HL-60 (cell line): ENCODE data around the gene RBM27.

Experiments used
- DNase-seq, 2 experiments: peaks; one replicate each; pipeline ENCODE4 v3.0.0-alpha.2; 2010 to 2020; ENCODE audit warnings: low read depth in 1 of 2, low spot score in 1 of 2
- H3K27ac ChIP-seq: fragments of 250-450 bp; sonication (Bioruptor Pico); replicated peaks from 2 replicates; pipeline ENCODE4 v1.5.1; 2020; ENCODE audit warnings: mild to moderate bottlenecking, moderate library complexity
- H3K27me3 ChIP-seq: fragments of 250-450 bp; sonication (Bioruptor Pico); 2 replicates; pipeline ENCODE4 v1.5.1; 2021; ENCODE audit warnings: mild to moderate bottlenecking, moderate library complexity; ENCODE audit not compliant: insufficient read depth, poor library complexity, severe bottlenecking
- H3K4me3 ChIP-seq: replicated peaks from 2 replicates; pipeline ENCODE4 v1.5.1; 2011; ENCODE audit warnings: mild to moderate bottlenecking, control low read depth, low read length; ENCODE audit not compliant: insufficient read depth
- CTCF ChIP-seq: IDR thresholded peaks from one replicate; pipeline ENCODE4 v1.5.1; 2011; ENCODE audit warnings: low read length, control low read depth, inconsistent platforms; ENCODE audit not compliant: insufficient read depth
- GABPA ChIP-seq: IDR thresholded peaks from 2 replicates; pipeline ENCODE4 v1.6.1; 2012; ENCODE audit warnings: low read depth
- POLR2AphosphoS5 ChIP-seq: IDR thresholded peaks from 2 replicates; pipeline ENCODE4 v1.6.1; 2012; ENCODE audit warnings: low read depth
- SPI1 ChIP-seq: IDR thresholded peaks from 2 replicates; pipeline ENCODE4 v1.6.1; 2012; ENCODE audit warnings: low read depth, mild to moderate bottlenecking, borderline replicate concordance
- TF ChIP-seq, protein P1 (sequence below): IDR thresholded peaks from 2 replicates; pipeline ENCODE4 v1.6.1; 2012; ENCODE audit warnings: low read depth; ENCODE audit not compliant: insufficient replicate concordance

The RBM27 gene

DNA sequence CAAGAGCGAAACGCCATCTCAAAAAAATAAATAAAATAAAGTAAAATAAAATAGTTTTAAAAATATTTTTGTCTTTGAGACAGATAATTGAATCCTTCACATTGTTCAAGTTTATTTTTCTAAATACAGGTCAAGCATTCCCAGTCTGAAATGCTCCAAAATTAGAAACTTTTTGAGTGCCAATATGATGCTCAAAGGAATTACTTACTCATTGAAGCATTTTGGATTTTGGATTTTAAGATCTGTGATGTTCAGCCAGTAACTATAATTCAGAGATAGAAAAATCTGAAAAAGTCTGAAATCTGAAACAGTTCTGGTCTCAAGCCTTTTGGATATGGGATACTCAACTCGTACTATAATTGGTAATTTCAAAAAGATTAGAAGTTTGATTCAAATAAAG, 39.8 kb downstream of the RBM27 start:
- no peaks in the 10 kb centered on the region for H3K27me3 ChIP-seq
- H3K27ac ChIP-seq, result no peak overlapping the region
- no peak for DNase-seq
- H3K4me3 ChIP-seq, result no peak overlapping the region
- TF ChIP-seq SPI1, result no peak
- TF ChIP-seq CTCF, result no peak
- TF ChIP-seq, protein P1, sequence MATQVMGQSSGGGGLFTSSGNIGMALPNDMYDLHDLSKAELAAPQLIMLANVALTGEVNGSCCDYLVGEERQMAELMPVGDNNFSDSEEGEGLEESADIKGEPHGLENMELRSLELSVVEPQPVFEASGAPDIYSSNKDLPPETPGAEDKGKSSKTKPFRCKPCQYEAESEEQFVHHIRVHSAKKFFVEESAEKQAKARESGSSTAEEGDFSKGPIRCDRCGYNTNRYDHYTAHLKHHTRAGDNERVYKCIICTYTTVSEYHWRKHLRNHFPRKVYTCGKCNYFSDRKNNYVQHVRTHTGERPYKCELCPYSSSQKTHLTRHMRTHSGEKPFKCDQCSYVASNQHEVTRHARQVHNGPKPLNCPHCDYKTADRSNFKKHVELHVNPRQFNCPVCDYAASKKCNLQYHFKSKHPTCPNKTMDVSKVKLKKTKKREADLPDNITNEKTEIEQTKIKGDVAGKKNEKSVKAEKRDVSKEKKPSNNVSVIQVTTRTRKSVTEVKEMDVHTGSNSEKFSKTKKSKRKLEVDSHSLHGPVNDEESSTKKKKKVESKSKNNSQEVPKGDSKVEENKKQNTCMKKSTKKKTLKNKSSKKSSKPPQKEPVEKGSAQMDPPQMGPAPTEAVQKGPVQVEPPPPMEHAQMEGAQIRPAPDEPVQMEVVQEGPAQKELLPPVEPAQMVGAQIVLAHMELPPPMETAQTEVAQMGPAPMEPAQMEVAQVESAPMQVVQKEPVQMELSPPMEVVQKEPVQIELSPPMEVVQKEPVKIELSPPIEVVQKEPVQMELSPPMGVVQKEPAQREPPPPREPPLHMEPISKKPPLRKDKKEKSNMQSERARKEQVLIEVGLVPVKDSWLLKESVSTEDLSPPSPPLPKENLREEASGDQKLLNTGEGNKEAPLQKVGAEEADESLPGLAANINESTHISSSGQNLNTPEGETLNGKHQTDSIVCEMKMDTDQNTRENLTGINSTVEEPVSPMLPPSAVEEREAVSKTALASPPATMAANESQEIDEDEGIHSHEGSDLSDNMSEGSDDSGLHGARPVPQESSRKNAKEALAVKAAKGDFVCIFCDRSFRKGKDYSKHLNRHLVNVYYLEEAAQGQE, result no peak
- no peak for TF ChIP-seq GABPA
- no peak for TF ChIP-seq POLR2AphosphoS5

- Histone ChIP-seq H3K4me3 (no peak overlapping the region), H3K27ac (no peak overlapping the region), H3K27me3 (no peaks in the 10 kb centered on the region)
- DNase-seq, result no peak
- TF ChIP-seq, protein P1, result no peak
- TF ChIP-seq SPI1 (no peak), POLR2AphosphoS5 (no peak), CTCF (no peak), GABPA (no peak)
Observed at GRCh38 chr5:146248561-146248960, 45.2 kb downstream of the RBM27 start.

- H3K27me3 ChIP-seq, result no peaks in the 10 kb centered on the region
- no peak for DNase-seq
- H3K27ac ChIP-seq, result no peak overlapping the region
- no peak for TF ChIP-seq CTCF
- no peak for TF ChIP-seq GABPA
- TF ChIP-seq POLR2AphosphoS5, result no peak
- no peak overlapping the region for H3K4me3 ChIP-seq
Observed at GRCh38 chr5:146249801-146250200, 46.4 kb downstream of the RBM27 start.
